HUES48 (cell line): Measurements from ENCODE around the gene NUP85.

Experiments used
- H3K27ac ChIP-seq: one replicate; pipeline ENCODE4 v1.7.0; 2013; ENCODE audit warnings: low read depth, low read length, inconsistent platforms
- H3K27me3 ChIP-seq: 2 replicates; pipeline ENCODE4 v1.6.1; 2013; ENCODE audit warnings: mild to moderate bottlenecking, low read length; ENCODE audit not compliant: control insufficient read depth, insufficient read depth
- H3K36me3 ChIP-seq: 2 replicates; pipeline ENCODE4 v1.6.1; 2013; ENCODE audit warnings: low read length; ENCODE audit not compliant: control insufficient read depth, insufficient read depth
- H3K4me1 ChIP-seq: 2 replicates; pipeline ENCODE4 v1.6.1; 2013; ENCODE audit warnings: mild to moderate bottlenecking, low read length; ENCODE audit not compliant: control insufficient read depth, insufficient read depth
- H3K4me3 ChIP-seq: 2 replicates; pipeline ENCODE4 v1.5.1; 2013; ENCODE audit warnings: mild to moderate bottlenecking, low read depth, low read length
- H3K9ac ChIP-seq: 2 replicates; pipeline ENCODE4 v1.6.1; 2013; ENCODE audit warnings: mild to moderate bottlenecking, low read depth, low read length, moderate library complexity
- H3K9me3 ChIP-seq: 2 replicates; pipeline ENCODE4 v1.6.1; 2013; ENCODE audit warnings: low read length; ENCODE audit not compliant: control insufficient read depth, insufficient read depth

The NUP85 gene

DNA sequence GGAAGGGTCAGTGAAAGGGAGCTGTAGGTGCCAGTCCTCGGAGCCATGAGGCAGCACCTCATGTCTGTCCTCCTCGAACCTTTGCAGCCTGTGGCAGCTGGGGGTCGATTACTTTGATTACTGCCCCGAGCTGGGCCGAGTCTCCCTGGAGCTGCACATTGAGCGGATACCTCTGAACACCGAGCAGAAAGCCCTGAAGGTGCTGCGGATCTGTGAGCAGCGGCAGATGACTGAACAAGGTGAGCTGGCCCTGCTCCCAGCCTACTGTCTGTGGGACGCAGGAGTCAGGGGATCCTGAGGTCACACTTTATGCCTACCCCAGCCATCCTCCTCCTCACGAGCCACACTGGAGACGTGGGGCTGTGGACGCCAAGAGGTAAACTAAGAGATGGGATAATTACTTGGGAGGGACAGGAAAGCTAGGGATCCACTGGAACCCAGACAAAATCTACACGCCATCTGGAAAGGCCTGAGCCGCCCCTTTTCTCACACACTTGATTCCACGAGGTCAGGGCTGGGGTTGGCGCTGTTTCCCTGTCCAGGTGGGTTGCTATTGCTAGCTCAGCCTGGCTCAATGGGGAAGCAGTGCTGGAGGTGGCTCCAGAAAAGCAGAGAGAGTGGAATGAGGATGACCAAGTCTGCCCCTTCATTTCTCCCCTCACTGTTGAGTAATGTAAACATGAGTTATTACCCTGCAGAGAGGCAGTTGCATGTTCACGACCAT lies 26.4 kb downstream of the NUP85 start:
- Histone ChIP-seq H3K27ac (no peak overlapping the region), H3K4me3 (no peak overlapping the region), H3K9me3 (no peaks in the 10 kb centered on the region), H3K4me1 (no peaks in the 10 kb centered on the region), H3K27me3 (no peaks in the 10 kb centered on the region), H3K9ac (no peak overlapping the region), H3K36me3 (peaks cover 88% of the 10 kb centered on the region)

DNA sequence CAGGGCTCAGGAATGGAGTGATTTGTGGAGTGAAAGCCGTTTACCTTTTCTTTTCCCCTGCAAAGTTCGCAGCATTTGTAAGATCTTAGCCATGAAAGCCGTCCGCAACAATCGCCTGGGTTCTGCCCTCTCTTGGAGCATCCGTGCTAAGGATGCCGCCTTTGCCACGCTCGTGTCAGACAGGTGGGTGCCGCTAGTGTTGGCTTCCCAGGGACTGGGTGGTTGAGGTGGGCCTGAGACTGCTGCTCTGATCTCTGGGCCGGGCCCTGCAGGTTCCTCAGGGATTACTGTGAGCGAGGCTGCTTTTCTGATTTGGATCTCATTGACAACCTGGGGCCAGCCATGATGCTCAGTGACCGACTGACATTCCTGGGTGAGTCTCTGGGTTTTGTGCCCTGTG lies 27.3 kb downstream of the NUP85 start:
- no peak overlapping the region for H3K27ac ChIP-seq
- no peak overlapping the region for H3K4me3 ChIP-seq
- H3K9me3 ChIP-seq, result no peaks in the 10 kb centered on the region
- H3K27me3 ChIP-seq, result no peaks in the 10 kb centered on the region
- H3K4me1 ChIP-seq, result no peaks in the 10 kb centered on the region
- peaks cover 91% of the 10 kb centered on the region for H3K36me3 ChIP-seq
- no peak overlapping the region for H3K9ac ChIP-seq

DNA sequence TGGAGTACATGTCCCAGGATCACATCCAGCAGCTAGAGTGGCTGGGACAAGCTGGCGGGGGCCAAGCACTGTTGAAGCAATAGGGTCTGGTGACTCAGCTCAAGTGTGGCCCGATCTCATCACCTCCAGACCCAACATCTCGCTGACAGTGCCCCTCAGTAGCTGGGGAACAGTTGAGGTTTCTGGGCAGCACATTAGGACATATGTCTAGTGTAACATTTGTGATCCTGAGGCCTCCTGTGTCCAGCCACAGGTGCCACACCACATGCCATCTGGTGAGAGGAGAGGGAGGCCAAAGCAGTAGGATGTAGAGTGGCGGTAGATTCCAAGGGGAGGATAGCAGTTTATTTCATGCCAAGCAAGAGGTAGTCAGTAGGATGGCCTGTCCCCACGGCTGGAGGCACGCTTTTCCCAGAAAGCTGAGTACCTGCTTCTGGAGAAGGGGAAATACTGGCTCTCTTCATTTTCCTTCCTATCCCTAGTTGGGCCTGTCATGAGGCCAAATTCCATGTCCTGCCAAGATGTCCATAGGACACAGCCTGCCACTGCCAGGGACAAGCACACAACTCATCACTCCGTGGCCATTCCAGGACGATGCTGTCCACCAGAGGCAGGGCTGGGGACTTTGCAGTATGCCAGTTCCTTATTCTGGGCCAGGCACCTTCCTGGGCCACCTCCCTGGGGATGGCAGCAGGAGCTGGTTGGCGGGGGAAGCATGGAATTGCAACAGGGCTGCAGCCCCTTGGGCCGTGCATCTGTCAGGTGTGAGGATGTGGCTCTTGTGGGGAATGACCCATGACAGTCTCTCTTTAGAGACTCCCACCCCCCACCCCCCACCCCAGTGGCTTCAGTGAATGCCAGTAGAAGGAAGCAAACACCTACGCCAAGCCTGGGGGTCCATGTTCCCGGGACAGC lies 31.9 kb downstream of the NUP85 start:
- no peaks in the 10 kb centered on the region for H3K27me3 ChIP-seq
- no peaks in the 10 kb centered on the region for H3K9me3 ChIP-seq
- peaks cover 81% of the 10 kb centered on the region for H3K36me3 ChIP-seq
- H3K9ac ChIP-seq, result no peak overlapping the region
- no peak overlapping the region for H3K4me3 ChIP-seq
- peaks cover 4% of the 10 kb centered on the region; the same call in 1 of the 2 replicates for H3K4me1 ChIP-seq
- no peak overlapping the region for H3K27ac ChIP-seq

DNA sequence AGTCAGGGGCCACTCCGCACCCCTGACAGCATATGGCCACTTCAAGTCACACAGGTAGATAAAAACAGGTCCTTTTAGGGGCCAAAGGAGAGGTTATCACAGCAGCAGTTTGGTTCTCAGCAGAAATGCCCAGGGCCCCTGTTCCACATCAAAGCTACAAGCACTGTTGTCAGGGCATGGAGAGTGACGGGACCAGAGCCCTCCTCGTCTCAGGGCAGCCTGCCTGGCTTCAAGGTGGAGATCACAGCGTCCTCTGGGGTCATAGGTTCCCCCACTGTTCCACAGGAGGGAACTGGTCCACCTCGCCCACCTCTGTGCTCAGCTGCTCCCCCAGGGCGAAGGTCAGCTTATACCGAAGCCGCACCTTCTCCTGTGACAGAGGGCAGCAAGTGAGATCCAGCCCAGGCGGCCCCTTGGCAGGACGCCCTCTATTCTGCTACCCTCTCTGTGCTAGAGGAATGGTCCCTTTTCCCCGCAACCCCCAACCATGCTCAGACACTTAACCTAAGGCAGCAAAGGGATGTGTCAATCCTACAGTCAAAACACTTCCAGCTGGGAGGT lies 32.6 kb downstream of the NUP85 start:
- no peaks in the 10 kb centered on the region for H3K27me3 ChIP-seq
- H3K4me3 ChIP-seq, result no peak overlapping the region
- H3K9ac ChIP-seq, result no peak overlapping the region
- peaks cover 81% of the 10 kb centered on the region for H3K36me3 ChIP-seq
- H3K9me3 ChIP-seq, result no peaks in the 10 kb centered on the region
- no peak overlapping the region for H3K27ac ChIP-seq
- H3K4me1 ChIP-seq, result peaks cover 4% of the 10 kb centered on the region; the same call in 1 of the 2 replicates

DNA sequence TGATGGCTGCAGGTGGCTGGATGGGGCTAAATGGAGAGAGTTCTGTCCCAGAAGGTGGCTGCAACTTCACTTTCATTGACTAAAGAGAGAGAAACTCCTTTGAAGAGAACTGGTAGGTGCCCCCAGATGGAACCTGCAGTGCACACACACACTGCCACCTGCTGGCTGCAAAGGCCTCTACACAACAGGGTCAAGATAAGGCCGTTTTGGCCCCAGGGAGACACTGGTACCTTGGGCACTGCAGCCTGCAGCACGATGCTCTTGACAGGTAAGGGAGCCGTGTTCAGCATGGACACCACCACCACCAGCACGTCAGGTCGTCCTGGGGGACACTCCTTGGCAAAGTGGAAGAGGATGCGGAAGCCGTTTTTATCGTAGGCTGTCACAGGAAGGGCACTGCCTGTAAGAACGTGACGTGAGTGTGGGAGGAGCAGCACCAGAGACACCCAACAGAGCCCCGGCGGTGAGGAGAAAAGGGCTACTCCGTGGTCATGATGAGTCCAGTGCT lies 33.3 kb downstream of the NUP85 start:
- Histone ChIP-seq H3K4me3 (no peak overlapping the region), H3K9ac (no peak overlapping the region), H3K36me3 (peaks cover 85% of the 10 kb centered on the region), H3K27me3 (no peaks in the 10 kb centered on the region), H3K27ac (no peak overlapping the region), H3K4me1 (peaks cover 4% of the 10 kb centered on the region; the same call in 1 of the 2 replicates), H3K9me3 (no peaks in the 10 kb centered on the region)

DNA sequence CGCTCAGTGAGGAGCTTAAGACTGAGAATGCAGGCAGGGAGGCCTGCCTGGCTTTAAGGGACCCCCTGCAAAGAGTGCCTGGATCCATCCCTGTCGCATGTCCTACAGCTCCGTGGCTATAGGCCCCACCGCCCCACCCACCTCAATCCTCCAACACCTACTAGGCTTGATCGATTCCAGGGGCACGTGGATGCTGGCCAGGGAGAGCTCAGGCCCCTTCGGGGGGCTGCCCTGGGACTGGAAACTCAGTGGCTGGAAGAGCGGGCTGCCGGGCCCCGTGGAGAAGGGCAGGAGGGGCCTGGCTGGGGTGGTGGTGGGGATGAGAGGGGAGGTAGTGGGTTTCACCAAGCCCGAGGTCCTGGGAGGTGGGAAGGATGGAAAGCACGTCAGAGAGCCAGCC lies 33.7 kb downstream of the NUP85 start:
- Histone ChIP-seq H3K4me1 (peaks cover 4% of the 10 kb centered on the region; the same call in 1 of the 2 replicates), H3K27ac (no peak overlapping the region), H3K4me3 (no peak overlapping the region), H3K9ac (no peak overlapping the region), H3K36me3 (peaks cover 88% of the 10 kb centered on the region), H3K27me3 (no peaks in the 10 kb centered on the region), H3K9me3 (no peaks in the 10 kb centered on the region)

DNA sequence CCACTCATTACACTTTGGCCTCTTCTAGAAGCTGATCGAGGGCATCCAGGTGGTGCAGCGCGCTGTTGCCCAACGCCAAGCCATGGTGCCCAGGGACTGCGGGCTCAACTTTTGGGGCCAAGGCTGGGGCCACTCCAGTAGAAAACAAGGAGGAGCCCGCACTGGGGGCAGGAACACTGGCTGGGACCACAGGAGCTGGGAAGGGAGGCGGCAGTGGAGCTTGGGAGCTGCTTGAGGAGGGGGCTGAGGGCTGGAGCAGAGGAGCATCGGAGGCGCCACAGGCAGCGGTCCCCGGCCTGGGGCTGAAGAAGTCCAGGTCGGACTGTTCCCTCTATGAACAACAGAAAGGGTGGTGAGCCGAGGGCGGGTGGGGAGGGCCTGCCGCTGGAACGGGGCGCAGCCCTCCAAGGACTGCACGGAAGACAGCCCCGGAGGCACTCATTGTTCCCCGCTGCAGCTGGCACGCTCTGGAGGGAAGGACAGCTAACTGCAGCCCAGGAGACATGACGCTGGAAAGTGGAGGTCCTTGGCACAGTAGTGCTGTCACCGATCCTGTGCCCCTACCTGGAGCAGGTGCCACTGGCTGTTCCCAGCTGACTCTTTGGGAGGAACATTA lies 34.4 kb downstream of the NUP85 start:
- Histone ChIP-seq H3K4me1 (peaks cover 4% of the 10 kb centered on the region; the same call in 1 of the 2 replicates), H3K9ac (no peak overlapping the region), H3K9me3 (no peaks in the 10 kb centered on the region), H3K36me3 (peaks cover 88% of the 10 kb centered on the region), H3K27ac (peak overlapping the region; percentile 78), H3K27me3 (no peaks in the 10 kb centered on the region), H3K4me3 (no peak overlapping the region)

DNA sequence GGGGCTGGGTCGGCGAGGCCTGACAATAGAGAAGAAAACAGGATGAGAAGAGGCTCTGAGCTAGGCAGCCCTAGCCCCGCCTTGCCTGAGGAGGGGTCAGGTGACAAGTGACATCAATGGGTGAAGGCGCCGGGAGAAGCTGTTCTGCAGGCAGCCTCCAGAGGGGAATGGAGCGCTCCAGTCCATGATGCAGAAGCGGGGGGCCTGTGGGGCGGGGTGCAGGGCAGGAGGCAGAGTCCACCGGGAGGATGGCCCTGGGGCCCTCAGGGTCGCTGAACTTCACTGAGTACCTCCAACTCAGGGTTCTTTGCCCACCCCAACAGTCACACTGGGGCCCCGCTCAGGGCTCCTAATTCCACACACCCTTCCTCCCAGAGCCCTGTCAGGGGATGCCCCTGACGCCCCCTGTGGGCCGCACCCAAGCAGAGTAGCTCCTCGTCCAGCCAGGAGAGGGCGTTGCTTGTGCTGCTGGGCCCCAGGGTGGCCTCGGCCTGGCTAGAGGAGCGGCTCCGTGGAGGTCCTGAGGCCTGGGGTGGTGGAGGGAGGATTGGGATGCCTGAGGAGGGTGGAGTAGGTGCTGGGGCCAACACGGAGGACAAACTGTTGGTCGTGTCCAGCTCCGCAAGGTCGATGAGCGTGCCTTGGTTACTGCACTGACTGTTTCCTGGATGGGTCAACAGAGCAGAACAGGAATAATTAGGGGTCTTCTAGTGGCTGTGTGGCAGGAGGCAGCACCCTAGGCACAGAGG lies 35.1 kb downstream of the NUP85 start:
- peaks cover 88% of the 10 kb centered on the region for H3K36me3 ChIP-seq
- H3K27ac ChIP-seq, result peak overlapping the region; percentile 78
- no peak overlapping the region for H3K9ac ChIP-seq
- no peaks in the 10 kb centered on the region for H3K27me3 ChIP-seq
- H3K4me1 ChIP-seq, result peaks cover 4% of the 10 kb centered on the region; the same call in 1 of the 2 replicates
- no peak overlapping the region for H3K4me3 ChIP-seq
- H3K9me3 ChIP-seq, result no peaks in the 10 kb centered on the region

DNA sequence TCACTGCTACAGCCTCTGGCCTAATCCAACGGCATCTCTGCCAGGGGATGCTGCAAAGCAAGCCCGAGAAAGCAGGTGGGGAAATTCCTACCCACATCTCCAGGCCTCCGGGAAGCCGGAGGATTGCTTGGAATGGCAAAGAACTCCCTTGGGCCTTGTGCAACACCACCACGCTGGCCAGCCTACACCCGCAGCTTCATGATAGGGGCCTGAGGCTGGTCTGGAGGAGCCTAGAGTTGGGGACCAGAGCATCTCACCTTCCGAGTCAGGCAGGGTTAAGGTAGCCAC lies 35.6 kb downstream of the NUP85 start:
- Histone ChIP-seq H3K27ac (no peak overlapping the region), H3K36me3 (peaks cover 89% of the 10 kb centered on the region), H3K4me3 (no peak overlapping the region)

DNA sequence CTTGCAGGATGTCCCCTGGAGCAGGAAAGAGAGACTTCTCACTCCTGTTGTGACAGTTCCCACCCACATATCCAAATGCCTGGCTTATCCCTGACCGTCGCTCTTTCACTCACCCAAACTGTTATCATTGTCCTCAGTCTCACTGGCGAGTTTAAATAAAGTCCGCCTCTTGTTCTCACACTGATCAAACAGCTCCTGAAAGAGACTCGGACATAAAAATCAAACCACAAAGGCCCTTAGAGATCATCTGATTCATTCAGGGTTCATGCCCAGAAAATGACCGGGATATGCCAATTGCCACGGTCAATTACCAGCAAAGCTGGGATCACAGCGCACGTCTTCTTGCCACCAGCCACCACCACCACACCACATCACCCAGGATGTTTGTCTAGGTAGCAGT lies 36.0 kb downstream of the NUP85 start:
- Histone ChIP-seq H3K36me3 (peaks cover 89% of the 10 kb centered on the region), H3K4me1 (peaks cover 4% of the 10 kb centered on the region; the same call in 1 of the 2 replicates), H3K4me3 (no peak overlapping the region), H3K9me3 (no peaks in the 10 kb centered on the region), H3K9ac (no peak overlapping the region), H3K27ac (no peak overlapping the region), H3K27me3 (no peaks in the 10 kb centered on the region)

More for the DNA sequence above, 35.6 kb downstream of the NUP85 start:
- Histone ChIP-seq H3K4me1 (peaks cover 4% of the 10 kb centered on the region; the same call in 1 of the 2 replicates), H3K9me3 (no peaks in the 10 kb centered on the region), H3K27me3 (no peaks in the 10 kb centered on the region), H3K9ac (no peak overlapping the region)
